Measurements from ENCODE around the gene TMEM207. TPM values are rescaled to one million over a fixed set of nuclear protein-coding genes. Genes with fewer than 3 reads are reported as not detected.

The TMEM207 gene
- not detected for total RNA-seq

DNA sequence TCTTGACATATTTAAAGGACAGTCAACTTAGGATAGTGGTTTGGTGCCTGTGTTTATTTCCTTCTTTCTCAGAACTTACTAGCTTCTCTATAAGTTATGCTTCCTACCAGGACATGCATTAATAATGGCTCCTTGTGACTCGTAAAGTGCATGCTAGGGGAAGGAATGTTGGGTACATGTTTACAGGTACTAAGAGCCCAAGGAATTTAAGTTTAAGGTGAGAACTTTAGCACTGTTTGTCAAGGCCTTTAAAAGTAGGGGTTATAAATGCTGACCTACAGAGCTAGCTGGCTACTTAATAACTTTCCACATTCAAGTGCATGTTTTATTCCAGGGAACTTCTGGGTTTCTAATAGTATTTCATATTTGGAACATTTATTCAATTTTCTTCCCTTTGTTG is at the start of gene TMEM207:
TSS of gene TMEM207 (minus strand) at position 101 of the 400 bp plus-strand sequence. CDS start at position 9, 92 bp downstream.
- Histone ChIP-seq H3K9me3 (no peaks in the 10 kb centered on the region), H3K4me1 (ENCODE audit: control insufficient read depth in 1 of 2, low read depth in 2 of 2) (no peaks in the 10 kb centered on the region), H3K4me3 (no peak within 1 kb of the TSS), H3K27me3 (replicated peaks; ENCODE audit: insufficient read depth) (no peaks in the 10 kb centered on the region), H3K27ac (no peak within 1 kb of the TSS), H3K36me3 (no peaks in the 10 kb centered on the region)
- DNase-seq (ENCODE audit: low spot score) (no peak), ATAC-seq (ENCODE audit: insufficient number of reproducible peaks, low FRiP score, low read depth) (no peak)
- TF ChIP-seq CTCF (IDR thresholded peaks at IDR 0.05): no peak

- DNase-seq (ENCODE audit: low spot score) (no peak), ATAC-seq (ENCODE audit: insufficient number of reproducible peaks, low FRiP score, low read depth) (no peak)
- Histone ChIP-seq H3K36me3 (no peaks in the 10 kb centered on the region), H3K4me1 (ENCODE audit: control insufficient read depth in 1 of 2, low read depth in 2 of 2) (no peaks in the 10 kb centered on the region), H3K27me3 (replicated peaks; ENCODE audit: insufficient read depth) (no peaks in the 10 kb centered on the region), H3K9me3 (no peaks in the 10 kb centered on the region), H3K27ac (no peak overlapping the region), H3K4me3 (no peak overlapping the region)
- no peak for TF ChIP-seq CTCF (IDR thresholded peaks at IDR 0.05)
Observed at GRCh38 chr3:190499122-190499521, 49.4 kb upstream of the TMEM207 start.

DNA sequence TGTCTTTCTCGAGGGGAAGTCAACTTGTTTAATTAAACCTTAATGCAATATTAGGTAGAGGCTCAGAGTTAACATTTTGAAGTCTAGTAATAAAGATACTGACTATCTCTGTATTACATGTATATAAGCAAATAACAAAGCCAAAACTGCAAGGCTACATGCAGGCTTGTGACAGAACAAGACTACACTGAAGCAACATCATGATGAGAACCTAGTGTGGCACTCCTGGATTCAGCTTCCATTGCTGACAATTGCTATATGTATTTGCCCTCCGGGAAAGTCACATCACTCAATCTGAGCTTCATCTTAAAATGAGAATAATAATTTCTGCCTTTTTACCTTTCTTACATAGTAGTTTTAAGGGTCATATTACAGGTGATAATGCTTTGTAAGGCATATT is 48.6 kb upstream of the TMEM207 start:
- ATAC-seq (ENCODE audit: insufficient number of reproducible peaks, low FRiP score, low read depth) (no peak), DNase-seq (ENCODE audit: low spot score) (no peak)
- Histone ChIP-seq H3K4me1 (ENCODE audit: control insufficient read depth in 1 of 2, low read depth in 2 of 2) (no peaks in the 10 kb centered on the region), H3K27me3 (replicated peaks; ENCODE audit: insufficient read depth) (no peaks in the 10 kb centered on the region), H3K9me3 (no peaks in the 10 kb centered on the region), H3K36me3 (no peaks in the 10 kb centered on the region), H3K27ac (no peak overlapping the region), H3K4me3 (no peak overlapping the region)
- no peak for TF ChIP-seq CTCF (IDR thresholded peaks at IDR 0.05)

DNA sequence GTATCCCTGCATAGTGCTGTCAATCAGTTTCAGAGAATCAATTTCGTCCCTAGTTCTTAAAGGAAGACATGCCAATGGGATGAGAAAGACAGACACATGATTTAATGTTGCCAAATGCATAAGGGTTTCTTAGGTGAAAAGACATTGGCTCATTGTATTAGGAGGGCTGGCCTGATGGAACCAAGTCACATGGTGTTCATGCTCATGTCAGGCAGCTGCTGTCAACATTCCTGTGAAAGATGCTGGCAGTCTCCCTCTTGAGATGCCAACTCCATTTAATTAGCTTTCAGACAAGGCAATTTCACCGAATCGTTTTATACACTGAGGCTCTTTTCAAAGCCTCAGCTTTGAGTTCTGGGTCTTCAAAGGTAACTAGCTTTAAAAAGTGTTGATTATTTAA is 48.1 kb upstream of the TMEM207 start:
- ATAC-seq (ENCODE audit: insufficient number of reproducible peaks, low FRiP score, low read depth) (no peak), DNase-seq (ENCODE audit: low spot score) (no peak)
- H3K27me3 ChIP-seq (replicated peaks; ENCODE audit: insufficient read depth): no peaks in the 10 kb centered on the region
- H3K4me3 ChIP-seq: no peak overlapping the region
- TF ChIP-seq CTCF (IDR thresholded peaks at IDR 0.05): no peak
- no peaks in the 10 kb centered on the region for H3K9me3 ChIP-seq
- no peaks in the 10 kb centered on the region for H3K36me3 ChIP-seq
- no peaks in the 10 kb centered on the region for H3K4me1 ChIP-seq (ENCODE audit: control insufficient read depth in 1 of 2, low read depth in 2 of 2)
- H3K27ac ChIP-seq: no peak overlapping the region

DNA sequence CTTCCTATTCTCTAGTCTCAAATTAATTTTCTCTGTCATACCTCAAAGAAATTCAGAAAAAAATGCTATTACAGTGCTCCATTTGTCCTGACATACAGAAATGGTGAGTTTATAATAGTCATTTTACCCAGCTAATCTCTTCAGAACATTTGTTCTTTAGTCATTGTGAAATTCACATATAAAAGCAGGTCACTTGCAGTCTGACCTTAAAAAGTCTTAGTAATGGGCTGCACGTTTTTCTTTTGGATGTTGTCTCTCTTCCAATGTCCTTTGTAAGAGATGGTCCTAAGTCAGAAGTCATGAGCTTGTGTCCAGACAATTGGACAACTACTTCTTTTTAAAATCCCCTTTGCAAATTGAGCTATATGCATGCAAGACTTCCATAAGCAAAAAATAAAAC is 47.2 kb upstream of the TMEM207 start:
- Histone ChIP-seq H3K27me3 (replicated peaks; ENCODE audit: insufficient read depth) (no peaks in the 10 kb centered on the region), H3K27ac (no peak overlapping the region), H3K4me1 (ENCODE audit: control insufficient read depth in 1 of 2, low read depth in 2 of 2) (no peaks in the 10 kb centered on the region), H3K36me3 (no peaks in the 10 kb centered on the region), H3K9me3 (no peaks in the 10 kb centered on the region), H3K4me3 (no peak overlapping the region)
- TF ChIP-seq CTCF (IDR thresholded peaks at IDR 0.05): no peak
- ATAC-seq (ENCODE audit: insufficient number of reproducible peaks, low FRiP score, low read depth) (no peak), DNase-seq (ENCODE audit: low spot score) (no peak)

All from thoracic aorta (tissue), 2 donors.